Thoracic aorta (tissue), 2 donors: ENCODE data around the gene CHMP4A. TPM values are rescaled to one million over a fixed set of nuclear protein-coding genes. Genes with fewer than 3 reads are reported as not detected.

Experiments
- ATAC-seq: fragments of 150-250 bp; one replicate; pipeline ENCODE4 v1.8.0; 2017; ENCODE audit warnings: low read depth; ENCODE audit not compliant: insufficient number of reproducible peaks, low FRiP score
- DNase-seq: peaks from one replicate; pipeline ENCODE4 v3.0.0-alpha.2; 2020; ENCODE audit warnings: low spot score
- H3K27ac ChIP-seq, 2 donors: fragments of 200-600 bp; sonication (generic); 1 replicate in 1 of 2; 2 replicates in 1 of 2; pipeline ENCODE4 v1.5.1; 2016; ENCODE audit warnings: mild to moderate bottlenecking in 2 of 2, moderate library complexity in 2 of 2
- H3K27me3 ChIP-seq: fragments of 200-600 bp; sonication (generic); replicated peaks from 2 replicates; pipeline ENCODE4 v1.6.0; 2016; ENCODE audit warnings: mild to moderate bottlenecking; ENCODE audit not compliant: insufficient read depth
- H3K36me3 ChIP-seq: fragments of 200-600 bp; sonication (generic); one replicate; pipeline ENCODE4 v1.5.1; 2016
- H3K4me1 ChIP-seq, 2 donors: fragments of 200-600 bp; sonication (generic); 1 replicate in 1 of 2; 2 replicates in 1 of 2; pipeline versions ENCODE4 v1.5.1 to v1.6.0; 2016; ENCODE audit warnings: low read depth in 2 of 2, mild to moderate bottlenecking in 1 of 2; ENCODE audit not compliant: control insufficient read depth in 1 of 2
- H3K4me3 ChIP-seq: fragments of 200-600 bp; sonication (generic); 2 replicates; pipeline ENCODE4 v1.5.1; 2016; ENCODE audit warnings: mild to moderate bottlenecking
- H3K9me3 ChIP-seq: fragments of 200-600 bp; sonication (generic); 2 replicates; pipeline ENCODE4 v1.5.1; 2016
- total RNA-seq, 2 donors: library from RNA; depleted of rRNA; stranded (reverse); fragments of >200 nt; gene quantifications; one replicate each; pipeline versions ENCODE4 v1.1.0 to v1.2.3, GENCODE V29; 2016
- TF ChIP-seq, protein P1 (sequence below): fragments of 200-600 bp; sonication (generic); IDR thresholded peaks from one replicate; pipeline ENCODE4 v1.5.1; 2019; ENCODE audit warnings: antibody characterized with exemption

Gene CHMP4A
- total RNA-seq, 2 donors from 2014 or later, result 33.4 to 58.3 TPM

DNA sequence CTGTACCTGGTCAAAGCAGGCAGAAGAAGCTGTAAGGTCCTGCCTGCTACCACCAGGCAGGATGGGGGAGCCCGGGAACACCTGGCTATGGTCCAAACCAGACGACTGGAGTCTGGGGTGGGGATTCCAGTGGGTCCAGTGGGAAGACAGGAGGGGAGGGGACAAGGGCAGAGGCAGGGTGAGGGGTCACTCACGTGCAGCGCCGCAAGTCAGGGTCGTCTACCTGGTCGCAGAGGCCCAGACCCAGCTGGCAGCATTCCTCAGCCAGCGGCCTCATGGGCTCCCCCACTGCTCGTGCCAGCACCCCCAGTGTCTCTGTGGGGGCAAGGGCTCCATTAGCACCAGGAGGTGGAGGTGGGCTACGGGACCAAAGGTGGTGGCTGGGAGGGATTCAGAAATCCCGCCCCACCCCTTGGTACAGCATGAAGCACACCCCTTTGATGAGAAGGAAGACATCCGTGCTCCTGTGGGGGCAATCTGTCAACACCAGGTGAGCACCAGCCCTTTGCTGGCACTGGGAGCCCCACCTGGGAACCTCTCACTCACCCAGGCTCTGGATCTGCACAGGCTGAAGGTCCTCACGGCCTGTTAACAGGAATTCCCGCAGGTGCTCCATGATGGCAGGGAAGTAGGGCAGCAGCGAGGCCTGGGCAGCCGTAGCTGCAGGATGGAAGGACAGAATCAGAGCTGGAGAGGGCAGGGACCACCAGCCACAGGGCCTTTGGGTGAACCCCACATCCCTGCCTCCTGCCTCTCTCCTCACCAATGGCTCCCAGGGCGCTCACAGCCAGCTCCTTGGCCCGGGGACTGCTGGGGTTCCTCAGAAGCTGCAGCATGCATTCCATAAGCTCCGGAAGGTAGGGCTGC, 29.0 kb downstream of the CHMP4A start:
- no peaks in the 10 kb centered on the region for H3K9me3 ChIP-seq
- TF ChIP-seq, protein P1, sequence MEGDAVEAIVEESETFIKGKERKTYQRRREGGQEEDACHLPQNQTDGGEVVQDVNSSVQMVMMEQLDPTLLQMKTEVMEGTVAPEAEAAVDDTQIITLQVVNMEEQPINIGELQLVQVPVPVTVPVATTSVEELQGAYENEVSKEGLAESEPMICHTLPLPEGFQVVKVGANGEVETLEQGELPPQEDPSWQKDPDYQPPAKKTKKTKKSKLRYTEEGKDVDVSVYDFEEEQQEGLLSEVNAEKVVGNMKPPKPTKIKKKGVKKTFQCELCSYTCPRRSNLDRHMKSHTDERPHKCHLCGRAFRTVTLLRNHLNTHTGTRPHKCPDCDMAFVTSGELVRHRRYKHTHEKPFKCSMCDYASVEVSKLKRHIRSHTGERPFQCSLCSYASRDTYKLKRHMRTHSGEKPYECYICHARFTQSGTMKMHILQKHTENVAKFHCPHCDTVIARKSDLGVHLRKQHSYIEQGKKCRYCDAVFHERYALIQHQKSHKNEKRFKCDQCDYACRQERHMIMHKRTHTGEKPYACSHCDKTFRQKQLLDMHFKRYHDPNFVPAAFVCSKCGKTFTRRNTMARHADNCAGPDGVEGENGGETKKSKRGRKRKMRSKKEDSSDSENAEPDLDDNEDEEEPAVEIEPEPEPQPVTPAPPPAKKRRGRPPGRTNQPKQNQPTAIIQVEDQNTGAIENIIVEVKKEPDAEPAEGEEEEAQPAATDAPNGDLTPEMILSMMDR, result no peak
- no peak overlapping the region for H3K27ac ChIP-seq
- peaks cover 43% of the 10 kb centered on the region for H3K36me3 ChIP-seq
- DNase-seq (no peak), ATAC-seq (no peak)
- H3K27me3 ChIP-seq, result no peaks in the 10 kb centered on the region
- H3K4me3 ChIP-seq, result no peak overlapping the region
- peaks cover 5 to 11% of the 10 kb centered on the region in 2 donors for H3K4me1 ChIP-seq

DNA sequence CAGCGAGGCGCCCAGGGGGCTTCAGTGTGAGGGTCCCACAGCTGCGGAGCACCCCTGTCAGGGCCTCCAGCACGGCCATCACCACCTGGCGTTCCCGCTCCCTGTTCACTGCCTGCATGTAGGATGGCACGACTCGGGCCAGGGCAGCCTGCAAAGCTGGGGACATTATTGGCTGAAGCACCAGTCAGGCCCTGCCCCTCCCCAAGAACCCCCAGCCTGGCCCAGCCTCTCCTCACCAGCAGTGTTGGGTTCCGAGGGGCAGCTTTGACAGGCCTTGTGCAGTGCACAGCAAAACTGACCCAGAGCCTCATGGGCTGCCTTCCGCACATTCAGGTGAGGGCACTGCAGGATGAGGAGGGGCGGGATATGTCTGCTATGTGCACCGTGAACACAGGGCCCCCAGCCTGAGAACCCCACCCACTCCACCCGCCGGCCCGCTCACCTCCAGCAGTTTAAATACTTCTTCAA, 30.2 kb downstream of the CHMP4A start:
- ATAC-seq (no peak), DNase-seq (no peak)
- TF ChIP-seq, protein P1, result no peak
- peaks cover 49% of the 10 kb centered on the region for H3K36me3 ChIP-seq
- no peaks in the 10 kb centered on the region for H3K27me3 ChIP-seq
- H3K27ac ChIP-seq, result no peak overlapping the region
- H3K4me1 ChIP-seq, result peaks cover 3 to 8% of the 10 kb centered on the region in 2 donors
- H3K4me3 ChIP-seq, result no peak overlapping the region
- H3K9me3 ChIP-seq, result no peaks in the 10 kb centered on the region

DNA sequence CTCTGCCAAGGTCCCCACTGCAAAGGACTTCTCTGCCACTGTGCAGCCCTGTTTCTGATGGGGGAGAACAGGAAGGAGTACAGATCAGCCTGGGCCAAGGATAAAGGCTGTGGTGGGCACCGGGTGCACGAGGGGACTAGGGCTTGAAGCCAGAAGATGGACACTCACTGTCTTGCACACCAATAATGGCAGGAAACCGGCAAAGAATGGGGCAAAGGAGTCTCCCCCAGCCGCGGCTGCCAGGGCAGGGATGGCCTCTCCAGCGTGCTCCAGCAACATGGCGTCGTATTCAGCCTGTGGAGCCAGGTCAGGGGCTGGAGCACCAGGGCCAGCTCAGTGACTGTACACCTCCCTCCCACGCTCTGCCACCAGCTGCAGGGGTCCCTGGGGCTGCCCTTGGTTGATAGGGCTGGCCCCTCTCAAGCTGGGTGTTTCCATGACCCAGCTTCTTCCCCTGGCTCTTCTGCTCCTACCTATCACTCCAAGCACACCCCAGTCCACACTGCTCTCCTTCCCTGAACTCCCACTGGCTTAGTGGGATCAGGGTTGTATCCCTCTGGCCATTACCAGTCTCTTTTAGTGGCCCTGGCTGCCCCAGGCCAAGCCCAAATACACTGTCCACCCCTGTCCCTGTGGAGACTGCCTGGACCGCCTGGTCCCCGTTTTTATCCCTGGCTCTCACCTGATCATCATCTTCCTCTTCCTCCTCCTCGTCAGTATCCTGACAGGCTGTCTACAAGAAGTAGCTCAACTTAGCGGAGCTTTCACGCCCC, 31.0 kb downstream of the CHMP4A start:
- Histone ChIP-seq H3K36me3 (peaks cover 52% of the 10 kb centered on the region), H3K4me3 (no peak overlapping the region), H3K4me1 (peaks cover 0 to under 1% of the 10 kb centered on the region in 2 donors), H3K27ac (no peak overlapping the region), H3K27me3 (no peaks in the 10 kb centered on the region), H3K9me3 (no peaks in the 10 kb centered on the region)
- ATAC-seq (no peak), DNase-seq (no peak)
- TF ChIP-seq, protein P1, result no peak

DNA sequence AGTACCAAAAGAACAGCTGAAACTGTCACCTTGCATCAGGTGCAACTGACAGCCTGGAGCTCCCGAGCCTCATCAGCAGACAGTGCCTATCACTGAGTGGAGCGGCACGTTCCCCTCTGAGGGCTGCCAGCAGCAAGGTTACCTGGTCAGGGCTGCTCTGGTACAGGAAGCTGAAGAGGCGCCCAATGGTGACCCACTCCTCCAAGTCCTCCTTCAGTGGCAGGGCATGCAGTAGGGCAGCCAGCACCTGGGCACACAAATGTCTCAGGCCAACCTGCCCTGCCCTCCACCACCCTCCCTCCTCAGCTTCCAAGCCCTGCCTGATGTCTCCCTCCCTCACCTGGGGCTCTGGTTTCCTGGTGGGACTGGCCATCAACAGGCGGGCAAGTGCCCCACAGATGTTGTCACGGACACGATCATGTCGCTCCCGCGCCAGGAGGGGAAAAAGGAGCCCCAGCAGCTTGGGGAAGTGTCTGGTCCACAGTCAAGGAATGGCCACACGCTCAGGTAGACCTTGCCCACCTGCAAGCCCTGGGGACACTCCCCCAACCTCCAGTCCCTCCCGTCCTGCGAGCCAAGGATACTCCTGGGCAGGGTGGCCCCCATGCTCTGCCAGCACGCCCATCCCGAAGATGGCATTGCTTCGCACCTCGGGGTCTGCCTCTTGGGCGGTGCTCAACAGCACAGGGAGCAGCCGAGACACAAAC, 31.8 kb downstream of the CHMP4A start:
- no peak for DNase-seq
- H3K9me3 ChIP-seq, result no peaks in the 10 kb centered on the region
- TF ChIP-seq, protein P1, result no peak
- H3K36me3 ChIP-seq, result peaks cover 52% of the 10 kb centered on the region
- no peak overlapping the region for H3K27ac ChIP-seq
- H3K27me3 ChIP-seq, result no peaks in the 10 kb centered on the region
- no peaks in the 10 kb centered on the region for H3K4me1 ChIP-seq
- no peak overlapping the region for H3K4me3 ChIP-seq
- no peak for ATAC-seq
